OCI-LY3 (cell line): ENCODE data around the gene PSMA7.
"Not testable (repeated sequence)": the region's sequence is repeated elsewhere in the genome, so short reads cannot be mapped to it uniquely, and the experiment has no call there.

ENCODE experiments used
- H2AFZ ChIP-seq: fragments of 200-600, 300-600 bp; shearing (Covaris generic); 2 replicates; pipeline ENCODE4 v1.6.0; 2014; ENCODE audit warnings: antibody characterized with exemption, low read depth, low read length
- H3K27ac ChIP-seq: fragments of 200-600, 300-600 bp; sonication (generic); 2 replicates; pipeline ENCODE4 v1.5.1; 2014; ENCODE audit warnings: mild to moderate bottlenecking, low read length, moderate library complexity, mixed read lengths
- H3K27me3 ChIP-seq: fragments of 200-600, 300-600 bp; sonication (generic); 2 replicates; pipeline ENCODE4 v1.6.1; 2014; ENCODE audit warnings: low read depth, low read length, mixed read lengths
- H3K36me3 ChIP-seq: fragments of 200-600, 300-600 bp; sonication (generic); replicated peaks from 2 replicates; pipeline ENCODE3; 2014; ENCODE audit warnings: low read depth, low read length, mixed read lengths
- H3K4me1 ChIP-seq: fragments of 300-600, 200-600 bp; sonication (generic); 2 replicates; pipeline ENCODE4 v1.6.1; 2014; ENCODE audit warnings: low read length, mixed read lengths
- H3K4me2 ChIP-seq: fragments of 200-600, 300-600 bp; sonication (generic); 2 replicates; pipeline ENCODE4 v1.6.1; 2014; ENCODE audit warnings: low read length, mixed read lengths
- H3K4me3 ChIP-seq: fragments of 300-600, 200-600 bp; sonication (generic); 2 replicates; pipeline ENCODE4 v1.5.1; 2014; ENCODE audit warnings: antibody characterized with exemption, mild to moderate bottlenecking, low read length, moderate library complexity
- H3K79me2 ChIP-seq: fragments of 300-600, 200-600 bp; shearing (Covaris generic); 2 replicates; pipeline ENCODE4 v1.6.1; 2014; ENCODE audit warnings: mild to moderate bottlenecking, low read length, mixed read lengths
- H3K9ac ChIP-seq: fragments of 300-600, 200-600 bp; shearing (Covaris generic); 2 replicates; pipeline ENCODE4 v1.6.0; 2014; ENCODE audit warnings: mild to moderate bottlenecking, low read length, moderate library complexity
- H3K9me3 ChIP-seq: fragments of 200-600, 300-600 bp; shearing (Covaris generic); 2 replicates; pipeline ENCODE4 v1.6.1; 2014; ENCODE audit warnings: low read length, mixed read lengths; ENCODE audit not compliant: insufficient read depth
- H4K20me1 ChIP-seq: fragments of 200-600, 300-600 bp; sonication (generic); 2 replicates; pipeline ENCODE4 v1.6.1; 2016; ENCODE audit warnings: low read length, mixed read lengths; ENCODE audit not compliant: insufficient read depth
- CTCF ChIP-seq: fragments of 200-600, 300-600 bp; sonication (generic); IDR thresholded peaks from 2 replicates; pipeline ENCODE4 v1.5.1; 2014; ENCODE audit warnings: antibody characterized with exemption, low read length, low read depth
- EZH2phosphoT487 ChIP-seq: fragments of 200-600 bp; shearing (Covaris generic); IDR thresholded peaks from 2 replicates; pipeline ENCODE4 v1.6.1; 2018; ENCODE audit warnings: antibody characterized with exemption, mixed run types, low read depth

PSMA7 gene

GRCh38 chr20:62118113-62119043 is 24.8 kb downstream of the PSMA7 start:
- TF ChIP-seq CTCF = no peak
- TF ChIP-seq EZH2phosphoT487 = no peak
- no peak overlapping the region for H3K4me2 ChIP-seq

DNA sequence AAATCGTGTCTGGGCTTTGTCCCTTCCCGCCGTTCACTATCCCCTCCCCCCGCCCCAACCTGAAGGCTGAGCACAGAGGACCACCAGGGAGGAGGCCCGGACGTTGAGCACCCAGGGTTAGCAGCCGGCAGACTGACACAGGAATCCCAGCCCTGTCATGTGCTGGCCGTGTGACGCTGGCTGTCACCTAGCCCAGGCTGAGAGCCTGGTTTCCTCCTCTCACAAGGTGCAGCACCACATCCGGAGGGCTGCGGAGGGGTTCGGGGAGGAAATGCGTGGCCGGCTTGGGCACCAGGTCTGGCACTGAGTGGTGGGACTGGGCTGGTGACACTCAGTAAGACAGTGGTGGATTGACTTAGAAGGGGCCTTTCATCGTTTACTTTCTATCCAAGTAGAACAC is 25.5 kb downstream of the PSMA7 start:
- Histone ChIP-seq H3K79me2 (peaks cover 2% of the 10 kb centered on the region; the same call in 1 of the 2 replicates), H3K9me3 (peaks cover 3% of the 10 kb centered on the region), H3K36me3 (no peaks in the 10 kb centered on the region), H2AFZ (no peak overlapping the region), H3K9ac (no peak overlapping the region), H3K4me1 (peaks cover 6% of the 10 kb centered on the region; the same call in 1 of the 2 replicates), H3K27ac (no peak overlapping the region), H3K27me3 (no peaks in the 10 kb centered on the region), H3K4me2 (no peak overlapping the region), H3K4me3 (no peak overlapping the region), H4K20me1 (no peaks in the 10 kb centered on the region)
- TF ChIP-seq CTCF = no peak
- TF ChIP-seq EZH2phosphoT487 = no peak

More at GRCh38 chr20:62118113-62119043, 24.8 kb downstream of the PSMA7 start:
- H3K9ac ChIP-seq = no peak overlapping the region
- peaks cover 8% of the 10 kb centered on the region for H3K4me1 ChIP-seq
- H3K79me2 ChIP-seq = peaks cover 10% of the 10 kb centered on the region
- H4K20me1 ChIP-seq = peaks cover 5% of the 10 kb centered on the region
- no peaks in the 10 kb centered on the region for H3K36me3 ChIP-seq
- H3K9me3 ChIP-seq = no peaks in the 10 kb centered on the region; the same call in 1 of the 2 replicates
- no peaks in the 10 kb centered on the region for H3K27me3 ChIP-seq
- H3K4me3 ChIP-seq = no peak overlapping the region
- no peak overlapping the region for H2AFZ ChIP-seq
- H3K27ac ChIP-seq = no peak overlapping the region

DNA sequence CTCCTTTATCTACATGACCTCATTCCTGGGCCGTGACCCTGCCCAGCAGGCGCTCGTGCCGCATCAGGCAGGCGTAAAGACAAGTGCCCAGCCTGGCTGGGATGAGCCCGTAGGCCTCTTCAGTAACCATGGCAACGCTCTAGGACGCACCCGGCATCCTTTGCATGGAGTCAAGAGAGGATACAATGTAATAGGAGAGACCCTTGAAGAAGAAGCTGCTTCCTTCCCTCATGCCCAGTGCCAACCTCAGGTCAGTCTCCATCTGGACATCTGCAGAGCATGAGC is 25.9 kb downstream of the PSMA7 start:
- Histone ChIP-seq H3K27me3 (no peaks in the 10 kb centered on the region), H3K4me1 (peaks cover 6% of the 10 kb centered on the region; the same call in 1 of the 2 replicates), H2AFZ (no peak overlapping the region), H4K20me1 (no peaks in the 10 kb centered on the region), H3K9ac (no peak overlapping the region), H3K4me3 (no peak overlapping the region), H3K9me3 (peaks cover 6% of the 10 kb centered on the region), H3K79me2 (no peaks in the 10 kb centered on the region), H3K4me2 (no peak overlapping the region), H3K36me3 (no peaks in the 10 kb centered on the region), H3K27ac (no peak overlapping the region)
- TF ChIP-seq EZH2phosphoT487 (no peak), CTCF (no peak)

- Histone ChIP-seq H3K27ac (no peak overlapping the region), H3K79me2 (no peaks in the 10 kb centered on the region), H3K36me3 (no peaks in the 10 kb centered on the region), H3K9ac (no peak overlapping the region), H4K20me1 (no peaks in the 10 kb centered on the region), H3K4me1 (peaks cover 6% of the 10 kb centered on the region; the same call in 1 of the 2 replicates), H2AFZ (no peak overlapping the region), H3K27me3 (no peaks in the 10 kb centered on the region), H3K9me3 (peaks cover 7% of the 10 kb centered on the region), H3K4me2 (no peak overlapping the region), H3K4me3 (no peak overlapping the region)
- TF ChIP-seq EZH2phosphoT487 = no peak
- TF ChIP-seq CTCF = no peak
These were observed 26.4 kb downstream of the PSMA7 start for GRCh38 chr20:62116558-62117361.

- not testable (repeated sequence) for H3K27ac ChIP-seq, H3K4me1 ChIP-seq, H3K79me2 ChIP-seq, H3K36me3 ChIP-seq, H3K27me3 ChIP-seq, H3K9ac ChIP-seq, H3K4me3 ChIP-seq, H2AFZ ChIP-seq, H3K4me2 ChIP-seq, H4K20me1 ChIP-seq
- H3K9me3 ChIP-seq = peaks cover 11% of the 10 kb centered on the region
These were observed 27.3 kb downstream of the PSMA7 start for GRCh38 chr20:62115800-62116407.
